WTC11 (cell line): ENCODE results near the gene CAPN1. TPM values are rescaled to one million over a fixed set of nuclear protein-coding genes. Genes with fewer than 3 reads are reported as not detected.
A peak's percentile ranks its signal among the peaks of the same experiment; 100 is the strongest.

Experiments used
- ATAC-seq: fragments of 200-7000 bp; cut with Tn5 transposase; 2 replicates; pipeline ENCODE4 v1.10.0; 2021; ENCODE audit warnings: mild to moderate bottlenecking, moderate library complexity
- Bru-seq: library from RNA; stranded (reverse); fragments of 400-500 nt; gene quantifications from one replicate; lab custom pipeline; 2021; lab: Mats Ljungman, UMichigan
- CTCF ChIA-PET: fragments of 300-600 bp; sonication (Branson Sonifier 250); formaldehyde crosslinking; loops from one replicate; lab custom pipeline; 2021; ENCODE audit warnings: antibody characterized with exemption; lab: Charles Lee
- POLR2A ChIA-PET: fragments of 350-600 bp; sonication (Branson Sonifier 250); formaldehyde crosslinking; loops from one replicate; lab custom pipeline; 2021; ENCODE audit warnings: antibody characterized with exemption; lab: Charles Lee
- DNase-seq: peaks from one replicate; pipeline ENCODE4 v3.0.0; 2021; ENCODE audit warnings: low spot score
- H3K27ac Mint-ChIP-seq: 2 replicates; pipeline ENCODE4 v1.8.0; 2021; ENCODE audit warnings: mixed read lengths
- H3K27me3 Mint-ChIP-seq: 2 replicates; pipeline ENCODE4 v1.8.0; 2021; ENCODE audit warnings: low read depth, mild to moderate bottlenecking, moderate library complexity, mixed read lengths
- H3K36me3 Mint-ChIP-seq: 2 replicates; pipeline ENCODE4 v1.8.0; 2021; ENCODE audit warnings: mixed read lengths
- H3K4me1 Mint-ChIP-seq: 2 replicates; pipeline ENCODE4 v1.8.0; 2022; ENCODE audit warnings: mixed read lengths
- H3K4me3 Mint-ChIP-seq: 2 replicates; pipeline ENCODE4 v1.8.0; 2021; ENCODE audit warnings: mild to moderate bottlenecking, moderate library complexity, mixed read lengths
- H3K9me3 Mint-ChIP-seq: 2 replicates; pipeline ENCODE4 v1.8.0; 2021; ENCODE audit warnings: mixed read lengths
- ATF1 ChIP-seq: sonication (generic); formaldehyde crosslinking; IDR thresholded peaks from 2 replicates; pipeline ENCODE4 v1.8.1; 2023; ENCODE audit warnings: mild to moderate bottlenecking, moderate library complexity, missing genetic modification reagents
- ATF2 ChIP-seq: sonication (generic); formaldehyde crosslinking; IDR thresholded peaks from 2 replicates; pipeline ENCODE4 v1.8.1; 2022; ENCODE audit warnings: low read depth, missing genetic modification reagents, borderline replicate concordance
- CTCF ChIP-seq: fragments of 200-600 bp; IDR thresholded peaks from 2 replicates; pipeline ENCODE4 v1.8.0; 2022; ENCODE audit warnings: antibody characterized with exemption
- ERG ChIP-seq: fragments of 250-450 bp; sonication (Bioruptor Pico); IDR thresholded peaks from 2 replicates; pipeline ENCODE4 v1.8.0; 2021; ENCODE audit warnings: mild to moderate bottlenecking
- ESRRA ChIP-seq: sonication (generic); formaldehyde crosslinking; IDR thresholded peaks from 2 replicates; pipeline ENCODE4 v1.8.1; 2022; ENCODE audit warnings: mild to moderate bottlenecking, missing genetic modification reagents, borderline replicate concordance
- ETV6 ChIP-seq: sonication (generic); formaldehyde crosslinking; IDR thresholded peaks from 2 replicates; pipeline ENCODE4 v1.8.1; 2022; ENCODE audit warnings: mild to moderate bottlenecking, missing genetic modification reagents
- NFATC4 ChIP-seq: fragments of 250-450 bp; sonication (Bioruptor Pico); IDR thresholded peaks from 2 replicates; pipeline ENCODE4 v1.9.0; 2021; ENCODE audit warnings: mild to moderate bottlenecking
- RORB ChIP-seq: fragments of 250-450 bp; sonication (Bioruptor Pico); IDR thresholded peaks from 2 replicates; pipeline ENCODE4 v1.9.0; 2021; ENCODE audit warnings: mild to moderate bottlenecking
- SP1 ChIP-seq: sonication (generic); formaldehyde crosslinking; conservative IDR thresholded peaks from 2 replicates; pipeline ENCODE4 v1.8.1; 2022; ENCODE audit warnings: missing genetic modification reagents
- TCF7 ChIP-seq: sonication (generic); formaldehyde crosslinking; IDR thresholded peaks from 2 replicates; pipeline ENCODE4 v1.8.0; 2022; ENCODE audit warnings: mild to moderate bottlenecking, low read depth, missing genetic modification reagents, moderate library complexity
- ZNF317 ChIP-seq: sonication (generic); formaldehyde crosslinking; IDR thresholded peaks from 2 replicates; pipeline ENCODE4 v1.8.1; 2023; ENCODE audit warnings: low read depth, mild to moderate bottlenecking, moderate library complexity, missing genetic modification reagents, borderline replicate concordance
- long read RNA-seq, 3 experiments: library from RNA in 1 of 3; library from capped mRNA in 1 of 3; library from polyadenylated mRNA in 1 of 3; unstranded in 2 of 3; stranded (forward) in 1 of 3; transcript quantifications; one replicate each; pipeline ENCODE4 v2.0.0, GENCODE V29; 2021
- total RNA-seq: library from RNA; stranded (reverse); gene quantifications from 3 replicates; pipeline ENCODE4 v1.2.3, GENCODE V29; 2021
- TF ChIP-seq, protein P1 (sequence below): sonication (generic); formaldehyde crosslinking; conservative IDR thresholded peaks from 2 replicates; pipeline ENCODE4 v1.8.1; 2023; ENCODE audit warnings: mild to moderate bottlenecking, low read depth, missing genetic modification reagents, moderate library complexity
- TF ChIP-seq, protein P2 (sequence below): sonication (generic); formaldehyde crosslinking; IDR thresholded peaks from 2 replicates; pipeline ENCODE4 v1.8.0; 2023; ENCODE audit warnings: missing genetic modification reagents, mild to moderate bottlenecking, borderline replicate concordance
- TF ChIP-seq, protein P3 (sequence below): sonication (generic); formaldehyde crosslinking; IDR thresholded peaks from 2 replicates; pipeline ENCODE4 v1.8.1; 2022; ENCODE audit warnings: mild to moderate bottlenecking, missing genetic modification reagents, moderate library complexity, borderline replicate concordance
- TF ChIP-seq, protein P4 (sequence below): sonication (generic); formaldehyde crosslinking; IDR thresholded peaks from 2 replicates; pipeline ENCODE4 v1.8.0; 2022; ENCODE audit warnings: mild to moderate bottlenecking, missing genetic modification reagents
- TF ChIP-seq, protein P5 (sequence below): sonication (generic); formaldehyde crosslinking; IDR thresholded peaks from 2 replicates; pipeline ENCODE4 v1.8.0; 2022; ENCODE audit warnings: missing genetic modification reagents

CAPN1 gene
- total RNA-seq (204 to 257 TPM (median 218 TPM) in 3 replicates), Bru-seq, nascent RNA (percentile 70 among the genes with signal in this experiment)
- long read RNA-seq, experiment 1, partial matches to known transcripts: 180 of 671 reads
- long read RNA-seq, experiment 1, other reads (novel, unspliced or antisense): 491 of 671 reads
- long read RNA-seq, experiment 2, partial matches to known transcripts: 125 of 208 reads
- long read RNA-seq, experiment 2, other reads (novel, unspliced or antisense): 83 of 208 reads
- long read RNA-seq, experiment 3, partial matches to known transcripts: 26 of 57 reads
- long read RNA-seq, experiment 3, other reads (novel, unspliced or antisense): 31 of 57 reads

- ChIA-PET CTCF (interaction anchor here (0.5 to 5.6 kb wide), 32 partner anchors 9 to 174 kb away, joined by 3 to 53 read pairs (median 6); partner anchors contain the start of genes CDC42EP2, FAU, MRPL49 and POLA2), POLR2A (interaction anchor here (0.5 to 3.6 kb wide), 11 partner anchors 12 to 433 kb away, joined by 3 to 20 read pairs (median 3); partner anchors contain the start of genes FAU, MRPL49, PCNX3 and SPDYC)
- H3K4me3 Mint-ChIP-seq: peak within 1 kb of the TSS; percentile 99
- H3K36me3 Mint-ChIP-seq: peaks cover 8% of the 10 kb centered on the region
- DNase-seq: peak; percentile 71
- peak; percentile 47 for ATAC-seq
- no peaks in the 10 kb centered on the region for H3K27me3 Mint-ChIP-seq
- no peaks in the 10 kb centered on the region for H3K9me3 Mint-ChIP-seq
- peaks cover 47% of the 10 kb centered on the region for H3K4me1 Mint-ChIP-seq
- H3K27ac Mint-ChIP-seq: peak within 1 kb of the TSS; percentile 99
- TF ChIP-seq NFATC4 (no peak), CTCF (no peak), ZNF317 (CRISPR knock-in tag) (no peak), ATF2 (CRISPR knock-in tag) (no peak), TCF7 (CRISPR knock-in tag) (0 out of 2 replicates have a peak, but pooled peaks have one; percentile 32), ESRRA (0 out of 2 replicates have a peak, but pooled peaks have one; percentile 35), SP1 (no peak), ETV6 (peak; percentile 15; the same call in 1 of the 2 replicates), ATF1 (CRISPR knock-in tag) (no peak), RORB (CRISPR knock-in tag) (no peak), ERG (no peak)
- TF ChIP-seq, protein P1, sequence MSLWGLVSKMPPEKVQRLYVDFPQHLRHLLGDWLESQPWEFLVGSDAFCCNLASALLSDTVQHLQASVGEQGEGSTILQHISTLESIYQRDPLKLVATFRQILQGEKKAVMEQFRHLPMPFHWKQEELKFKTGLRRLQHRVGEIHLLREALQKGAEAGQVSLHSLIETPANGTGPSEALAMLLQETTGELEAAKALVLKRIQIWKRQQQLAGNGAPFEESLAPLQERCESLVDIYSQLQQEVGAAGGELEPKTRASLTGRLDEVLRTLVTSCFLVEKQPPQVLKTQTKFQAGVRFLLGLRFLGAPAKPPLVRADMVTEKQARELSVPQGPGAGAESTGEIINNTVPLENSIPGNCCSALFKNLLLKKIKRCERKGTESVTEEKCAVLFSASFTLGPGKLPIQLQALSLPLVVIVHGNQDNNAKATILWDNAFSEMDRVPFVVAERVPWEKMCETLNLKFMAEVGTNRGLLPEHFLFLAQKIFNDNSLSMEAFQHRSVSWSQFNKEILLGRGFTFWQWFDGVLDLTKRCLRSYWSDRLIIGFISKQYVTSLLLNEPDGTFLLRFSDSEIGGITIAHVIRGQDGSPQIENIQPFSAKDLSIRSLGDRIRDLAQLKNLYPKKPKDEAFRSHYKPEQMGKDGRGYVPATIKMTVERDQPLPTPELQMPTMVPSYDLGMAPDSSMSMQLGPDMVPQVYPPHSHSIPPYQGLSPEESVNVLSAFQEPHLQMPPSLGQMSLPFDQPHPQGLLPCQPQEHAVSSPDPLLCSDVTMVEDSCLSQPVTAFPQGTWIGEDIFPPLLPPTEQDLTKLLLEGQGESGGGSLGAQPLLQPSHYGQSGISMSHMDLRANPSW (CRISPR knock-in tag): no peak
- TF ChIP-seq, protein P2, sequence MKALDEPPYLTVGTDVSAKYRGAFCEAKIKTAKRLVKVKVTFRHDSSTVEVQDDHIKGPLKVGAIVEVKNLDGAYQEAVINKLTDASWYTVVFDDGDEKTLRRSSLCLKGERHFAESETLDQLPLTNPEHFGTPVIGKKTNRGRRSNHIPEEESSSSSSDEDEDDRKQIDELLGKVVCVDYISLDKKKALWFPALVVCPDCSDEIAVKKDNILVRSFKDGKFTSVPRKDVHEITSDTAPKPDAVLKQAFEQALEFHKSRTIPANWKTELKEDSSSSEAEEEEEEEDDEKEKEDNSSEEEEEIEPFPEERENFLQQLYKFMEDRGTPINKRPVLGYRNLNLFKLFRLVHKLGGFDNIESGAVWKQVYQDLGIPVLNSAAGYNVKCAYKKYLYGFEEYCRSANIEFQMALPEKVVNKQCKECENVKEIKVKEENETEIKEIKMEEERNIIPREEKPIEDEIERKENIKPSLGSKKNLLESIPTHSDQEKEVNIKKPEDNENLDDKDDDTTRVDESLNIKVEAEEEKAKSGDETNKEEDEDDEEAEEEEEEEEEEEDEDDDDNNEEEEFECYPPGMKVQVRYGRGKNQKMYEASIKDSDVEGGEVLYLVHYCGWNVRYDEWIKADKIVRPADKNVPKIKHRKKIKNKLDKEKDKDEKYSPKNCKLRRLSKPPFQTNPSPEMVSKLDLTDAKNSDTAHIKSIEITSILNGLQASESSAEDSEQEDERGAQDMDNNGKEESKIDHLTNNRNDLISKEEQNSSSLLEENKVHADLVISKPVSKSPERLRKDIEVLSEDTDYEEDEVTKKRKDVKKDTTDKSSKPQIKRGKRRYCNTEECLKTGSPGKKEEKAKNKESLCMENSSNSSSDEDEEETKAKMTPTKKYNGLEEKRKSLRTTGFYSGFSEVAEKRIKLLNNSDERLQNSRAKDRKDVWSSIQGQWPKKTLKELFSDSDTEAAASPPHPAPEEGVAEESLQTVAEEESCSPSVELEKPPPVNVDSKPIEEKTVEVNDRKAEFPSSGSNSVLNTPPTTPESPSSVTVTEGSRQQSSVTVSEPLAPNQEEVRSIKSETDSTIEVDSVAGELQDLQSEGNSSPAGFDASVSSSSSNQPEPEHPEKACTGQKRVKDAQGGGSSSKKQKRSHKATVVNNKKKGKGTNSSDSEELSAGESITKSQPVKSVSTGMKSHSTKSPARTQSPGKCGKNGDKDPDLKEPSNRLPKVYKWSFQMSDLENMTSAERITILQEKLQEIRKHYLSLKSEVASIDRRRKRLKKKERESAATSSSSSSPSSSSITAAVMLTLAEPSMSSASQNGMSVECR: 0 out of 2 replicates have a peak, but pooled peaks have one; percentile 14
- TF ChIP-seq, protein P3, sequence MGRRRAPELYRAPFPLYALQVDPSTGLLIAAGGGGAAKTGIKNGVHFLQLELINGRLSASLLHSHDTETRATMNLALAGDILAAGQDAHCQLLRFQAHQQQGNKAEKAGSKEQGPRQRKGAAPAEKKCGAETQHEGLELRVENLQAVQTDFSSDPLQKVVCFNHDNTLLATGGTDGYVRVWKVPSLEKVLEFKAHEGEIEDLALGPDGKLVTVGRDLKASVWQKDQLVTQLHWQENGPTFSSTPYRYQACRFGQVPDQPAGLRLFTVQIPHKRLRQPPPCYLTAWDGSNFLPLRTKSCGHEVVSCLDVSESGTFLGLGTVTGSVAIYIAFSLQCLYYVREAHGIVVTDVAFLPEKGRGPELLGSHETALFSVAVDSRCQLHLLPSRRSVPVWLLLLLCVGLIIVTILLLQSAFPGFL (CRISPR knock-in tag): no peak
- TF ChIP-seq, protein P4, sequence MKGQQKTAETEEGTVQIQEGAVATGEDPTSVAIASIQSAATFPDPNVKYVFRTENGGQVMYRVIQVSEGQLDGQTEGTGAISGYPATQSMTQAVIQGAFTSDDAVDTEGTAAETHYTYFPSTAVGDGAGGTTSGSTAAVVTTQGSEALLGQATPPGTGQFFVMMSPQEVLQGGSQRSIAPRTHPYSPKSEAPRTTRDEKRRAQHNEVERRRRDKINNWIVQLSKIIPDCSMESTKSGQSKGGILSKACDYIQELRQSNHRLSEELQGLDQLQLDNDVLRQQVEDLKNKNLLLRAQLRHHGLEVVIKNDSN (CRISPR knock-in tag): no peak
- TF ChIP-seq, protein P5, sequence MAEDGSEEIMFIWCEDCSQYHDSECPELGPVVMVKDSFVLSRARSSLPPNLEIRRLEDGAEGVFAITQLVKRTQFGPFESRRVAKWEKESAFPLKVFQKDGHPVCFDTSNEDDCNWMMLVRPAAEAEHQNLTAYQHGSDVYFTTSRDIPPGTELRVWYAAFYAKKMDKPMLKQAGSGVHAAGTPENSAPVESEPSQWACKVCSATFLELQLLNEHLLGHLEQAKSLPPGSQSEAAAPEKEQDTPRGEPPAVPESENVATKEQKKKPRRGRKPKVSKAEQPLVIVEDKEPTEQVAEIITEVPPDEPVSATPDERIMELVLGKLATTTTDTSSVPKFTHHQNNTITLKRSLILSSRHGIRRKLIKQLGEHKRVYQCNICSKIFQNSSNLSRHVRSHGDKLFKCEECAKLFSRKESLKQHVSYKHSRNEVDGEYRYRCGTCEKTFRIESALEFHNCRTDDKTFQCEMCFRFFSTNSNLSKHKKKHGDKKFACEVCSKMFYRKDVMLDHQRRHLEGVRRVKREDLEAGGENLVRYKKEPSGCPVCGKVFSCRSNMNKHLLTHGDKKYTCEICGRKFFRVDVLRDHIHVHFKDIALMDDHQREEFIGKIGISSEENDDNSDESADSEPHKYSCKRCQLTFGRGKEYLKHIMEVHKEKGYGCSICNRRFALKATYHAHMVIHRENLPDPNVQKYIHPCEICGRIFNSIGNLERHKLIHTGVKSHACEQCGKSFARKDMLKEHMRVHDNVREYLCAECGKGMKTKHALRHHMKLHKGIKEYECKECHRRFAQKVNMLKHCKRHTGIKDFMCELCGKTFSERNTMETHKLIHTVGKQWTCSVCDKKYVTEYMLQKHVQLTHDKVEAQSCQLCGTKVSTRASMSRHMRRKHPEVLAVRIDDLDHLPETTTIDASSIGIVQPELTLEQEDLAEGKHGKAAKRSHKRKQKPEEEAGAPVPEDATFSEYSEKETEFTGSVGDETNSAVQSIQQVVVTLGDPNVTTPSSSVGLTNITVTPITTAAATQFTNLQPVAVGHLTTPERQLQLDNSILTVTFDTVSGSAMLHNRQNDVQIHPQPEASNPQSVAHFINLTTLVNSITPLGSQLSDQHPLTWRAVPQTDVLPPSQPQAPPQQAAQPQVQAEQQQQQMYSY (CRISPR knock-in tag): no peak
Measured at GRCh38 chr11:65181569-65182257, at the start of gene CAPN1. Gene CAPN1, plus strand, starts transcription at chr11:65181928. Its CDS starts 774 bp downstream, at chr11:65182702.
